ENCODE measurements around the gene DPP9.
"Not testable (repeated sequence)": the region's sequence is repeated elsewhere in the genome, so short reads cannot be mapped to it uniquely, and the experiment has no call there.

The DPP9 gene

GRCh38 chr19:4687396-4687795, 36.2 kb downstream of the DPP9 start:
- DNase-seq (ENCODE audit: low spot score), result no peak

GRCh38 chr19:4686700-4687099, 36.9 kb downstream of the DPP9 start:
- peak; percentile 34 for DNase-seq (ENCODE audit: low spot score)

- DNase-seq (ENCODE audit: low spot score), result no peak
Observed at GRCh38 chr19:4684312-4685095, 39.1 kb downstream of the DPP9 start.

GRCh38 chr19:4682417-4683200, 41.0 kb downstream of the DPP9 start:
- DNase-seq (ENCODE audit: low spot score), result no peak

- not testable (repeated sequence) for DNase-seq (ENCODE audit: low spot score)
Observed at GRCh38 chr19:4680021-4680420, 43.6 kb downstream of the DPP9 start.

GRCh38 chr19:4678881-4679790, 44.5 kb downstream of the DPP9 start:
- DNase-seq (ENCODE audit: low spot score), result peak; percentile 19

- DNase-seq (ENCODE audit: low spot score), result peak; percentile 49
Observed at GRCh38 chr19:4676955-4677731, 46.5 kb downstream of the DPP9 start.

- no peak for DNase-seq (ENCODE audit: low spot score)
Observed at GRCh38 chr19:4675346-4675745, 48.3 kb downstream of the DPP9 start.

GRCh38 chr19:4673726-4674125, 49.9 kb downstream of the DPP9 start:
- DNase-seq (ENCODE audit: low spot score), result no peak

GRCh38 chr19:4673216-4673615, 50.4 kb downstream of the DPP9 start:
- DNase-seq (ENCODE audit: low spot score), result no peak

- DNase-seq (ENCODE audit: low spot score), result no peak
Observed at GRCh38 chr19:4671185-4671851, 52.3 kb downstream of the DPP9 start.

GRCh38 chr19:4669723-4670480, 53.7 kb downstream of the DPP9 start, which contains the start of gene MYDGF:
Gene MYDGF, minus strand, starts transcription at chr19:4670342. Its CDS starts 8 bp downstream, at chr19:4670334.
- DNase-seq (ENCODE audit: low spot score), result peak; percentile 84

- DNase-seq (ENCODE audit: low spot score), result no peak
Observed at GRCh38 chr19:4664642-4665041, 59.0 kb downstream of the DPP9 start.

- DNase-seq (ENCODE audit: low spot score), result no peak
Observed at GRCh38 chr19:4662812-4663211, 60.8 kb downstream of the DPP9 start.

GRCh38 chr19:4662020-4662695, 61.5 kb downstream of the DPP9 start:
- DNase-seq (ENCODE audit: low spot score), result no peak

- DNase-seq (ENCODE audit: low spot score), result no peak
Observed at GRCh38 chr19:4660993-4661392, 62.6 kb downstream of the DPP9 start.

GRCh38 chr19:4660181-4660791, 63.4 kb downstream of the DPP9 start:
- DNase-seq (ENCODE audit: low spot score), result peak; percentile 33

GRCh38 chr19:4657835-4658234, 65.8 kb downstream of the DPP9 start:
- no peak for DNase-seq (ENCODE audit: low spot score)

GRCh38 chr19:4657262-4657661, 66.4 kb downstream of the DPP9 start:
- DNase-seq (ENCODE audit: low spot score), result no peak

Measured in SW480 (cell line).